H9 (cell line): Measurements from ENCODE around the gene NUP62CL. TPM values are rescaled to one million over a fixed set of nuclear protein-coding genes. Genes with fewer than 3 reads are reported as not detected.

ENCODE experiments used
- DNase-seq: peaks from one replicate; pipeline ENCODE4 v3.0.0-alpha.2; 2017
- H2AFZ ChIP-seq: one replicate; pipeline ENCODE4 v1.6.1; 2013; ENCODE audit warnings: mild to moderate bottlenecking, low read length, control low read depth, moderate library complexity
- H2AK5ac ChIP-seq: 2 replicates; pipeline ENCODE4 v1.6.1; 2013; ENCODE audit warnings: low read length, control low read depth, mixed read lengths; ENCODE audit not compliant: insufficient read length
- H2BK120ac ChIP-seq: one replicate; pipeline ENCODE4 v1.6.1; 2013; ENCODE audit warnings: low read depth, mild to moderate bottlenecking, low read length, control low read depth, inconsistent platforms; ENCODE audit not compliant: poor library complexity, severe bottlenecking
- H2BK12ac ChIP-seq: 2 replicates; pipeline ENCODE4 v1.6.1; 2013; ENCODE audit warnings: low read length, control low read depth, mixed read lengths, low read depth; ENCODE audit not compliant: insufficient read length
- H2BK15ac ChIP-seq: 2 replicates; pipeline ENCODE4 v1.6.1; 2013; ENCODE audit warnings: low read depth, low read length, control low read depth
- H2BK20ac ChIP-seq: one replicate; pipeline ENCODE4 v1.6.1; 2013; ENCODE audit warnings: low read depth, mild to moderate bottlenecking, low read length, control low read depth, inconsistent platforms; ENCODE audit not compliant: poor library complexity, severe bottlenecking
- H2BK5ac ChIP-seq: 2 replicates; pipeline ENCODE4 v1.6.1; 2013; ENCODE audit warnings: low read length, control low read depth, mixed read lengths; ENCODE audit not compliant: insufficient read length
- H3K14ac ChIP-seq: 2 replicates; pipeline ENCODE4 v1.6.1; 2013; ENCODE audit warnings: low read length, control low read depth; ENCODE audit not compliant: insufficient read depth
- H3K18ac ChIP-seq: 2 replicates; pipeline ENCODE4 v1.6.1; 2013; ENCODE audit warnings: low read depth, mild to moderate bottlenecking, mixed read lengths, low read length, control low read depth; ENCODE audit not compliant: insufficient read length
- H3K23ac ChIP-seq: 2 replicates; pipeline ENCODE4 v1.6.1; 2013; ENCODE audit warnings: low read length, control low read depth, mixed read lengths, low read depth; ENCODE audit not compliant: insufficient read length
- H3K23me2 ChIP-seq: 2 replicates; pipeline ENCODE4 v1.6.1; 2013; ENCODE audit warnings: low read depth, mild to moderate bottlenecking, mixed read lengths, low read length, control low read depth; ENCODE audit not compliant: insufficient read length, poor library complexity, severe bottlenecking
- H3K27ac ChIP-seq: 2 replicates; pipeline ENCODE4 v1.5.1; 2013; ENCODE audit warnings: low read length, control low read depth, mixed read lengths, low read depth; ENCODE audit not compliant: insufficient read length
- H3K27me3 ChIP-seq: 2 replicates; pipeline ENCODE4 v1.6.1; 2013; ENCODE audit warnings: low read length, control low read depth, inconsistent platforms; ENCODE audit not compliant: insufficient read depth
- H3K4ac ChIP-seq: 2 replicates; pipeline ENCODE4 v1.6.1; 2013; ENCODE audit warnings: low read depth, mild to moderate bottlenecking, control low read depth, inconsistent platforms, low read length, moderate library complexity
- H3K4me1 ChIP-seq: 2 replicates; pipeline ENCODE4 v1.6.1; 2013; ENCODE audit warnings: low read length, control low read depth, inconsistent platforms; ENCODE audit not compliant: insufficient read depth
- H3K4me2 ChIP-seq: 2 replicates; pipeline ENCODE4 v1.6.1; 2013; ENCODE audit warnings: low read length, control low read depth, mixed read lengths; ENCODE audit not compliant: insufficient read length, insufficient read depth
- H3K56ac ChIP-seq: 2 replicates; pipeline ENCODE4 v1.6.1; 2013; ENCODE audit warnings: low read depth, mild to moderate bottlenecking, mixed read lengths, low read length, control low read depth; ENCODE audit not compliant: insufficient read length
- H3K79me1 ChIP-seq: 2 replicates; pipeline ENCODE4 v1.6.1; 2013; ENCODE audit warnings: low read depth, mild to moderate bottlenecking, moderate library complexity, low read length, control low read depth, inconsistent platforms; ENCODE audit not compliant: insufficient read depth, poor library complexity, severe bottlenecking
- H3K79me2 ChIP-seq: 2 replicates; pipeline ENCODE4 v1.6.1; 2013; ENCODE audit warnings: low read length, control low read depth, inconsistent platforms; ENCODE audit not compliant: insufficient read depth
- H3K9ac ChIP-seq: 2 replicates; pipeline ENCODE4 v1.6.1; 2013; ENCODE audit warnings: low read length, control low read depth, mixed read lengths; ENCODE audit not compliant: insufficient read length; ENCODE audit errors: extremely low read depth
- H3K9me3 ChIP-seq: one replicate; pipeline ENCODE4 v1.6.1; 2013; ENCODE audit warnings: low read depth, low read length, inconsistent platforms; ENCODE audit not compliant: control insufficient read depth
- H3T11ph ChIP-seq: one replicate; pipeline ENCODE4 v1.6.1; 2013; ENCODE audit warnings: mild to moderate bottlenecking, low read length, control low read depth, inconsistent platforms
- H4K20me1 ChIP-seq: one replicate; pipeline ENCODE4 v1.6.1; 2013; ENCODE audit not compliant: control insufficient read depth, insufficient read length, insufficient read depth
- H4K5ac ChIP-seq: 2 replicates; pipeline ENCODE4 v1.6.1; 2013; ENCODE audit warnings: low read depth, mild to moderate bottlenecking, mixed read lengths, low read length, control low read depth; ENCODE audit not compliant: insufficient read length
- H4K8ac ChIP-seq: replicated peaks from 2 replicates; pipeline ENCODE4 v1.6.1; 2013; ENCODE audit warnings: low read length, control low read depth, mixed read lengths, low read depth; ENCODE audit not compliant: insufficient read length
- H4K91ac ChIP-seq: 2 replicates; pipeline ENCODE4 v1.6.1; 2013; ENCODE audit warnings: low read depth, mild to moderate bottlenecking, moderate library complexity, mixed read lengths, low read length, control low read depth; ENCODE audit not compliant: insufficient read length
- H3K27ac Mint-ChIP-seq, 3 experiments: 2 replicates in 2 of 3; 3 replicates in 1 of 3; pipeline ENCODE4 v1.8.0; 2020 to 2021; ENCODE audit warnings: mixed read lengths in 3 of 3, mild to moderate bottlenecking in 1 of 3, moderate library complexity in 1 of 3
- H3K27me3 Mint-ChIP-seq: 2 replicates; pipeline ENCODE4 v1.8.0; 2021; ENCODE audit warnings: low read depth, mild to moderate bottlenecking, moderate library complexity, mixed read lengths
- H3K36me3 Mint-ChIP-seq, 3 experiments: 2 replicates in 2 of 3; 3 replicates in 1 of 3; pipeline ENCODE4 v1.8.0; 2020 to 2021; ENCODE audit warnings: low read depth in 3 of 3, mixed read lengths in 3 of 3; ENCODE audit not compliant: insufficient read depth in 1 of 3
- H3K4me1 Mint-ChIP-seq, 2 experiments: 2 replicates each; pipeline ENCODE4 v1.8.0; 2020; ENCODE audit warnings: mixed read lengths in 2 of 2
- H3K4me3 Mint-ChIP-seq, 2 experiments: 2 replicates in 1 of 2; 3 replicates in 1 of 2; pipeline ENCODE4 v1.8.0; 2020 to 2021; ENCODE audit warnings: mild to moderate bottlenecking in 2 of 2, mixed read lengths in 2 of 2, moderate library complexity in 1 of 2
- H3K9me3 Mint-ChIP-seq, 2 experiments: 2 replicates in 1 of 2; 3 replicates in 1 of 2; pipeline ENCODE4 v1.8.0; 2020; ENCODE audit warnings: mild to moderate bottlenecking in 2 of 2, mixed read lengths in 2 of 2, moderate library complexity in 1 of 2
- CTCF ChIP-seq: fragments of 200-600 bp; sonication (generic); conservative IDR thresholded peaks from 3 replicates; pipeline ENCODE4 v1.8.0; 2021; ENCODE audit warnings: antibody characterized with exemption, mild to moderate bottlenecking
- WGBS: extraction: QIAGEN DNeasy Blood & Tissue Kit; methylation state at CpG from one replicate; pipeline ENCODE4 v1.1.7; 2013; ENCODE audit warnings: missing lambda C conversion rate, low lambda C conversion rate, mixed read lengths; ENCODE audit not compliant: insufficient read length; ENCODE audit errors: extremely low coverage; 5-methylcytosine and 5-hydroxymethylcytosine counted together
- total RNA-seq: library from RNA; stranded (reverse); gene quantifications from 2 replicates; pipeline ENCODE4 v1.2.1, GENCODE V29; 2021

Gene NUP62CL
- total RNA-seq, 1 experiment from 2014 or later, result 3.9 TPM

- WGBS, result no CpG with 5 or more reads among the region's 7 CpGs
- H4K8ac ChIP-seq, result no peak overlapping the region
- no peak overlapping the region for H2BK15ac ChIP-seq
- H3K9me3 ChIP-seq, result no peaks in the 10 kb centered on the region
- H2AK5ac ChIP-seq, result no peak overlapping the region
- no peak overlapping the region for H2BK120ac ChIP-seq
- Mint-ChIP-seq H3K9me3 (peaks cover 0 to 16% of the 10 kb centered on the region in 2 experiments; a peak in 3 of 5 replicates), H3K4me3 (no peak overlapping the region), H3K4me1 (peaks cover 6 to 16% of the 10 kb centered on the region in 2 experiments), H3K27ac (no peak overlapping the region), H3K36me3 (no peaks in the 10 kb centered on the region; a peak in 1 of 7 replicates), H3K27me3 (no peaks in the 10 kb centered on the region)
- no peaks in the 10 kb centered on the region; the same call in 1 of the 2 replicates for H3K27me3 ChIP-seq
- TF ChIP-seq CTCF, result no peak
- H3K4ac ChIP-seq, result no peak overlapping the region
- no peak overlapping the region for H3K14ac ChIP-seq
- no peak overlapping the region for H2BK20ac ChIP-seq
- no peak overlapping the region for H2BK12ac ChIP-seq
- H4K20me1 ChIP-seq, result no peaks in the 10 kb centered on the region
- no peak overlapping the region for H3K27ac ChIP-seq
- H2AFZ ChIP-seq, result no peak overlapping the region
- no peak overlapping the region for H3K56ac ChIP-seq
- H3K79me1 ChIP-seq, result no peaks in the 10 kb centered on the region
- no peak overlapping the region for H3K23ac ChIP-seq
- H3K23me2 ChIP-seq, result no peaks in the 10 kb centered on the region
- peaks cover 2% of the 10 kb centered on the region; the same call in 1 of the 2 replicates for H3K4me1 ChIP-seq
- no peak overlapping the region for H3T11ph ChIP-seq
- H2BK5ac ChIP-seq, result no peak overlapping the region
- H3K4me2 ChIP-seq, result no peak overlapping the region
- no peak overlapping the region for H3K18ac ChIP-seq
- H3K79me2 ChIP-seq, result no peaks in the 10 kb centered on the region
- H3K9ac ChIP-seq, result no peak overlapping the region
- H4K5ac ChIP-seq, result no peak overlapping the region
- no peak for DNase-seq
- H4K91ac ChIP-seq, result no peak overlapping the region
Measured at GRCh38 chrX:107207089-107207488, 856 bp upstream of the NUP62CL start.
